ENCODE measurements around the gene PPM1E.

DNA sequence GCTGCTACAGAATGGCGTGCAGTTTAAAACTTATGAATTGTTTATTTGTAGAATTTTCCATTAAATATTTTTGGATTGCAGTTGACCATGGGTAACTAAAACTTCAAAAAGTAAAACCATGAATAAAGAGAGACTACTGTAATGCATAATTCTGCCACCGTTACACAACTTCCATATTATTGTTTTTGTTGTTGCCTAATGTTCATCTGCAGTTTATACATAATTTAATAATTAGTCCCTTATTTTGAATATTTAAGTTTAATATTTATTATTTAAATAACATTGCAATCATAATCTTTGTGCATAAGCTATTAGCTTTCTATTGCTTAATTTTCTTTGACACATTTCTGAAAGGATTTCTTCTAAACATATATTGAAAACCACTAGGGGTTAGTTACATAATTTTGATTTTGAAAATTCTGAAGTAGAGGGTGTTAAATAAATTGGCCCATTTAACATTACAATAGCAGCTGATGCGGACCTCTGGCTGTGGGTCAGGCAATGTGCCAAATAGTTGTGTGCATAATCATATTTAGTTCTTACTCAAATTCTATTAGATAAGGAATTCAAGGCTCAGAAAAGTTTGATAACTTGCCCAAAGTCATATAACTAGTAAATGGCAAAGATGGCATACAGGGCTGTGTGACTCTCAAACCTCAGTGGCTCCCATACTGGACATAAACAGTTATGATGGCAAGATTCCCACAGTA is 31.1 kb downstream of the PPM1E start:
- TF ChIP-seq, protein P1, sequence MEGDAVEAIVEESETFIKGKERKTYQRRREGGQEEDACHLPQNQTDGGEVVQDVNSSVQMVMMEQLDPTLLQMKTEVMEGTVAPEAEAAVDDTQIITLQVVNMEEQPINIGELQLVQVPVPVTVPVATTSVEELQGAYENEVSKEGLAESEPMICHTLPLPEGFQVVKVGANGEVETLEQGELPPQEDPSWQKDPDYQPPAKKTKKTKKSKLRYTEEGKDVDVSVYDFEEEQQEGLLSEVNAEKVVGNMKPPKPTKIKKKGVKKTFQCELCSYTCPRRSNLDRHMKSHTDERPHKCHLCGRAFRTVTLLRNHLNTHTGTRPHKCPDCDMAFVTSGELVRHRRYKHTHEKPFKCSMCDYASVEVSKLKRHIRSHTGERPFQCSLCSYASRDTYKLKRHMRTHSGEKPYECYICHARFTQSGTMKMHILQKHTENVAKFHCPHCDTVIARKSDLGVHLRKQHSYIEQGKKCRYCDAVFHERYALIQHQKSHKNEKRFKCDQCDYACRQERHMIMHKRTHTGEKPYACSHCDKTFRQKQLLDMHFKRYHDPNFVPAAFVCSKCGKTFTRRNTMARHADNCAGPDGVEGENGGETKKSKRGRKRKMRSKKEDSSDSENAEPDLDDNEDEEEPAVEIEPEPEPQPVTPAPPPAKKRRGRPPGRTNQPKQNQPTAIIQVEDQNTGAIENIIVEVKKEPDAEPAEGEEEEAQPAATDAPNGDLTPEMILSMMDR (IDR thresholded peaks at IDR 0.05), result no peak
- TF ChIP-seq EP300 (IDR thresholded peaks at IDR 0.05), result no peak

Measured in suprapubic skin (tissue), 3 donors.